Measurements from ENCODE around the gene PRKD1. TPM values are rescaled to one million over a fixed set of nuclear protein-coding genes. Genes with fewer than 3 reads are reported as not detected.

Gene PRKD1
- total and polyA plus RNA-seq, 2 of the 13 experiments (the other 11 are each of a cell fraction or from before 2014, with no cell fraction given), result 0.22 to 1.3 TPM

DNA sequence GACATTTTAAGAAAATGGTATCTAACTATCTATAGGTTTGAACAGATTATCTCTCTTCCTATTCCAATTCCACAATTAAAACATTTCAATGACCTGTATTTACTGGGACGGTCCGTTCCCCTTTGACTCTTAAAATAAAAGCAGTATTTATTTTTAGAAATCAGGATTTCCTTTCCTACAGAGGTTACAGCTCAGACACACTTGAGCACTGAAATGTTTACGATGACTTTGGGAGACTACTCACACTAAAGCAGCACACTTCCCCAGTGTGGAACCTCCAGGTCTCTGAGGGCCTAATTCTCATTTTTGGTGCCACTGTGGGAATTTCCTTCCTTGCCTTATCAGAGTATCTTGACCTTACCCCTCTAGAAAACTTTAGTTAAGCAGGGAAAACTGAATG lies 181.8 kb downstream of the PRKD1 start:
- DNase-seq (ENCODE audit: low spot score) (no peak), ATAC-seq (no peak), FAIRE-seq (no peak)
- no peaks in the 10 kb centered on the region for H3K36me3 ChIP-seq (replicated peaks in 1 of 2; ENCODE audit: control insufficient read depth in 1 of 2, insufficient read depth in 2 of 2, low read length in 2 of 2)
- H3K9me3 ChIP-seq (ENCODE audit: low read length), result peaks cover 94% of the 10 kb centered on the region
- H3K27me3 ChIP-seq (ENCODE audit: control insufficient read depth in 1 of 2, insufficient read depth in 2 of 2, low read length in 2 of 2), result no peaks in the 10 kb centered on the region
- H3K4me1 ChIP-seq (ENCODE audit: insufficient read depth, low read length), result no peaks in the 10 kb centered on the region
- no peak overlapping the region for H2AFZ ChIP-seq (ENCODE audit: low read length)
- no peaks in the 10 kb centered on the region for H4K20me1 ChIP-seq (ENCODE audit: insufficient read depth, low read length)
- intact Hi-C loops (cut with micrococcal nuclease; ENCODE audit: unreplicated experiment), result no loop called here
- no peaks in the 10 kb centered on the region for H3K79me2 ChIP-seq (ENCODE audit: insufficient read depth, low read length)
- H3K27ac ChIP-seq (ENCODE audit: extremely low read length, insufficient read depth, low read length), result no peak overlapping the region
- H3K4me3 ChIP-seq (replicated peaks in 1 of 3; ENCODE audit: insufficient read depth in 1 of 3, low read depth in 2 of 3, low read length in 3 of 3), result no peak overlapping the region
- no TSS peak for BruUV-seq (replicated peaks)
- H3K9ac ChIP-seq (ENCODE audit: insufficient read depth, low read depth, low read length), result no peak overlapping the region
- TF ChIP-seq RFX3 (CRISPR knock-in tag; IDR thresholded peaks at IDR 0.05), result no peak
- no peak for TF ChIP-seq ZNF333 (CRISPR knock-in tag; IDR thresholded peaks at IDR 0.05; ENCODE audit: borderline replicate concordance)
- no peak for TF ChIP-seq ZBTB7A (CRISPR knock-in tag; IDR thresholded peaks at IDR 0.05)
- TF ChIP-seq, protein P1, sequence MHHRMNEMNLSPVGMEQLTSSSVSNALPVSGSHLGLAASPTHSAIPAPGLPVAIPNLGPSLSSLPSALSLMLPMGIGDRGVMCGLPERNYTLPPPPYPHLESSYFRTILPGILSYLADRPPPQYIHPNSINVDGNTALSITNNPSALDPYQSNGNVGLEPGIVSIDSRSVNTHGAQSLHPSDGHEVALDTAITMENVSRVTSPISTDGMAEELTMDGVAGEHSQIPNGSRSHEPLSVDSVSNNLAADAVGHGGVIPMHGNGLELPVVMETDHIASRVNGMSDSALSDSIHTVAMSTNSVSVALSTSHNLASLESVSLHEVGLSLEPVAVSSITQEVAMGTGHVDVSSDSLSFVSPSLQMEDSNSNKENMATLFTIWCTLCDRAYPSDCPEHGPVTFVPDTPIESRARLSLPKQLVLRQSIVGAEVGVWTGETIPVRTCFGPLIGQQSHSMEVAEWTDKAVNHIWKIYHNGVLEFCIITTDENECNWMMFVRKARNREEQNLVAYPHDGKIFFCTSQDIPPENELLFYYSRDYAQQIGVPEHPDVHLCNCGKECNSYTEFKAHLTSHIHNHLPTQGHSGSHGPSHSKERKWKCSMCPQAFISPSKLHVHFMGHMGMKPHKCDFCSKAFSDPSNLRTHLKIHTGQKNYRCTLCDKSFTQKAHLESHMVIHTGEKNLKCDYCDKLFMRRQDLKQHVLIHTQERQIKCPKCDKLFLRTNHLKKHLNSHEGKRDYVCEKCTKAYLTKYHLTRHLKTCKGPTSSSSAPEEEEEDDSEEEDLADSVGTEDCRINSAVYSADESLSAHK (CRISPR knock-in tag; IDR thresholded peaks at IDR 0.05; ENCODE audit: borderline replicate concordance), result no peak
- no peak for TF ChIP-seq ZEB1 (IDR thresholded peaks at IDR 0.05; ENCODE audit: insufficient replicate concordance, low read depth)
- TF ChIP-seq ZSCAN9 (CRISPR knock-in tag; IDR thresholded peaks at IDR 0.05; ENCODE audit: borderline replicate concordance), result no peak
- no peak for TF ChIP-seq RAD51 (IDR thresholded peaks at IDR 0.05; ENCODE audit: borderline replicate concordance)
- no peak for TF ChIP-seq BORCS8-MEF2B (CRISPR knock-in tag; IDR thresholded peaks at IDR 0.05)
- TF ChIP-seq HDAC2 (CRISPR knock-in tag; IDR thresholded peaks at IDR 0.05), result no peak
- TF ChIP-seq ZNF570 (CRISPR knock-in tag; IDR thresholded peaks at IDR 0.05; ENCODE audit: borderline replicate concordance), result no peak
- TF ChIP-seq ZNF644 (CRISPR knock-in tag; IDR thresholded peaks at IDR 0.05; ENCODE audit: low read depth), result no peak
- TF ChIP-seq, protein P2, sequence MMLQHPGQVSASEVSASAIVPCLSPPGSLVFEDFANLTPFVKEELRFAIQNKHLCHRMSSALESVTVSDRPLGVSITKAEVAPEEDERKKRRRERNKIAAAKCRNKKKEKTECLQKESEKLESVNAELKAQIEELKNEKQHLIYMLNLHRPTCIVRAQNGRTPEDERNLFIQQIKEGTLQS (CRISPR knock-in tag; IDR thresholded peaks at IDR 0.05), result no peak
- no peak for TF ChIP-seq MAFK (conservative IDR thresholded peaks at IDR 0.05 in 1 of 2, IDR thresholded peaks at IDR 0.05 in 1 of 2; ENCODE audit: low read length in 2 of 2)
- TF ChIP-seq SOX13 (IDR thresholded peaks at IDR 0.05), result no peak
- TF ChIP-seq SOX13 (CRISPR knock-in tag; conservative IDR thresholded peaks at IDR 0.05 in 1 of 2, IDR thresholded peaks at IDR 0.05 in 1 of 2), result no peak
- no peak for TF ChIP-seq RBM22 (optimal IDR thresholded peaks at IDR 0.05; ENCODE audit: low read length)
- H3K4me2 ChIP-seq (ENCODE audit: low read depth, low read length), result no peak overlapping the region
- 45% methylated on average over 3 of the region's 3 CpGs for WGBS (ENCODE audit: low lambda C conversion rate)
- ChIA-PET CTCF (ENCODE audit: low intra/inter-chr PET ratio, low total read pairs) (no interaction called here), POLR2A (no interaction called here)
- in situ Hi-C loops (cut with HindIII; ENCODE audit: extremely low pct_ligation_motif_present, low pct_unique_long_range_greater_than_20kb), result no loop called here

Data from HepG2 (cell line).